Loucy (cell line): Measurements from ENCODE around the gene KLF2.

Source experiments
- H2AFZ ChIP-seq: fragments of 200-600 bp; sonication (generic); 2 replicates; pipeline ENCODE4 v1.6.0; 2016; ENCODE audit warnings: antibody characterized with exemption, mild to moderate bottlenecking, low read length, moderate library complexity
- H3F3A ChIP-seq: fragments of 200-600 bp; 2 replicates; pipeline ENCODE4 v1.6.0; 2016; ENCODE audit warnings: antibody characterized with exemption, low read depth, mild to moderate bottlenecking
- H3K27me3 ChIP-seq: fragments of 200-600 bp; sonication (generic); 2 replicates; pipeline ENCODE4 v1.6.1; 2014; ENCODE audit warnings: low read length, mild to moderate bottlenecking; ENCODE audit not compliant: insufficient read depth, poor library complexity, severe bottlenecking
- H3K36me3 ChIP-seq: fragments of 200-600 bp; sonication (generic); 2 replicates; pipeline ENCODE4 v1.6.1; 2016; ENCODE audit warnings: low read length; ENCODE audit not compliant: insufficient read depth
- H3K4me1 ChIP-seq: fragments of 200-600 bp; sonication (generic); 2 replicates; pipeline ENCODE4 v1.5.1; 2014; ENCODE audit warnings: low read length, mild to moderate bottlenecking; ENCODE audit not compliant: insufficient read depth, poor library complexity, severe bottlenecking
- H3K4me2 ChIP-seq: fragments of 200-600 bp; sonication (generic); 2 replicates; pipeline ENCODE4 v1.6.0; 2014; ENCODE audit warnings: antibody characterized with exemption, low read length, low read depth, mild to moderate bottlenecking; ENCODE audit not compliant: poor library complexity, severe bottlenecking
- H3K4me3 ChIP-seq: fragments of 200-600 bp; sonication (generic); 2 replicates; pipeline ENCODE4 v1.5.1; 2014; ENCODE audit warnings: low read length, mild to moderate bottlenecking, mixed read lengths; ENCODE audit not compliant: poor library complexity, severe bottlenecking
- H3K79me2 ChIP-seq: fragments of 200-600 bp; sonication (generic); 2 replicates; pipeline ENCODE4 v1.6.1; 2014; ENCODE audit warnings: low read length; ENCODE audit not compliant: insufficient read depth
- H3K9ac ChIP-seq: fragments of 200-600 bp; sonication (generic); 2 replicates; pipeline ENCODE4 v1.6.0; 2014; ENCODE audit warnings: mild to moderate bottlenecking, low read depth, low read length, moderate library complexity; ENCODE audit not compliant: poor library complexity, severe bottlenecking
- H3K9me2 ChIP-seq: fragments of 200-600 bp; sonication (generic); replicated peaks from 2 replicates; pipeline ENCODE4 v1.6.1; 2016; ENCODE audit warnings: low read depth, low read length, mixed read lengths
- H3K9me3 ChIP-seq: fragments of 200-600 bp; sonication (generic); 2 replicates; pipeline ENCODE4 v1.6.1; 2014; ENCODE audit warnings: mild to moderate bottlenecking, antibody characterized with exemption, low read length, low read depth; ENCODE audit not compliant: insufficient read depth
- H4K20me1 ChIP-seq: fragments of 200-600 bp; sonication (generic); 2 replicates; pipeline ENCODE4 v1.6.0; 2014; ENCODE audit warnings: antibody characterized with exemption, low read length, mild to moderate bottlenecking; ENCODE audit not compliant: insufficient read depth, poor library complexity, severe bottlenecking
- CTCF ChIP-seq: fragments of 200-600 bp; sonication (generic); conservative IDR thresholded peaks from 2 replicates; pipeline ENCODE4 v1.5.1; 2014; ENCODE audit warnings: mild to moderate bottlenecking, antibody characterized with exemption, low read length
- EZH2phosphoT487 ChIP-seq: fragments of 200-600 bp; IDR thresholded peaks from 2 replicates; pipeline ENCODE4 v1.6.1; 2018; ENCODE audit warnings: antibody characterized with exemption, mild to moderate bottlenecking, moderate library complexity, borderline replicate concordance

The KLF2 gene

GRCh38 chr19:16373532-16373931 lies 48.9 kb downstream of the KLF2 start:
- H3K4me1 ChIP-seq: peaks cover 53% of the 10 kb centered on the region

GRCh38 chr19:16373989-16374388 lies 49.4 kb downstream of the KLF2 start:
- H4K20me1 ChIP-seq: no peaks in the 10 kb centered on the region
- no peak overlapping the region for H3K4me2 ChIP-seq
- peaks cover 19% of the 10 kb centered on the region; the same call in 1 of the 2 replicates for H3K36me3 ChIP-seq
- H3K79me2 ChIP-seq: no peaks in the 10 kb centered on the region
- H3K27me3 ChIP-seq: no peaks in the 10 kb centered on the region
- no peaks in the 10 kb centered on the region for H3K9me2 ChIP-seq
- H3K4me3 ChIP-seq: no peak overlapping the region
- H3K9me3 ChIP-seq: no peaks in the 10 kb centered on the region
- H3K4me1 ChIP-seq: peaks cover 49% of the 10 kb centered on the region
- no peaks in the 10 kb centered on the region for H3F3A ChIP-seq
- TF ChIP-seq EZH2phosphoT487 (no peak), CTCF (no peak)
- H2AFZ ChIP-seq: no peak overlapping the region
- H3K9ac ChIP-seq: no peak overlapping the region

More at GRCh38 chr19:16373532-16373931, 48.9 kb downstream of the KLF2 start:
- TF ChIP-seq CTCF: no peak
- no peak for TF ChIP-seq EZH2phosphoT487
- Histone ChIP-seq H3K36me3 (peaks cover 19% of the 10 kb centered on the region; the same call in 1 of the 2 replicates), H3K9me3 (no peaks in the 10 kb centered on the region), H3K9me2 (no peaks in the 10 kb centered on the region), H3K9ac (no peak overlapping the region), H3K4me2 (no peak overlapping the region), H3F3A (no peaks in the 10 kb centered on the region), H3K27me3 (no peaks in the 10 kb centered on the region), H3K79me2 (no peaks in the 10 kb centered on the region), H4K20me1 (no peaks in the 10 kb centered on the region), H2AFZ (no peak overlapping the region), H3K4me3 (no peak overlapping the region)

GRCh38 chr19:16374436-16374835 lies 49.8 kb downstream of the KLF2 start:
- Histone ChIP-seq H3K36me3 (peaks cover 19% of the 10 kb centered on the region; the same call in 1 of the 2 replicates), H3K27me3 (no peaks in the 10 kb centered on the region), H3K9ac (no peak overlapping the region), H3F3A (no peaks in the 10 kb centered on the region), H3K4me1 (peaks cover 44% of the 10 kb centered on the region), H3K79me2 (no peaks in the 10 kb centered on the region), H3K9me2 (no peaks in the 10 kb centered on the region), H4K20me1 (no peaks in the 10 kb centered on the region), H3K4me2 (no peak overlapping the region), H3K9me3 (no peaks in the 10 kb centered on the region), H3K4me3 (no peak overlapping the region), H2AFZ (no peak overlapping the region)
- TF ChIP-seq CTCF (no peak), EZH2phosphoT487 (no peak)
